GM19328 (cell line): Measurements from ENCODE around the gene JMJD1C.

Experiments used
- ATAC-seq: cut with Tn5 transposase; IDR thresholded peaks from one replicate; pipeline ENCODE4 v1.9.1; 2021; ENCODE audit warnings: mild to moderate bottlenecking, moderate library complexity; ENCODE audit not compliant: unreplicated experiment

JMJD1C gene

DNA sequence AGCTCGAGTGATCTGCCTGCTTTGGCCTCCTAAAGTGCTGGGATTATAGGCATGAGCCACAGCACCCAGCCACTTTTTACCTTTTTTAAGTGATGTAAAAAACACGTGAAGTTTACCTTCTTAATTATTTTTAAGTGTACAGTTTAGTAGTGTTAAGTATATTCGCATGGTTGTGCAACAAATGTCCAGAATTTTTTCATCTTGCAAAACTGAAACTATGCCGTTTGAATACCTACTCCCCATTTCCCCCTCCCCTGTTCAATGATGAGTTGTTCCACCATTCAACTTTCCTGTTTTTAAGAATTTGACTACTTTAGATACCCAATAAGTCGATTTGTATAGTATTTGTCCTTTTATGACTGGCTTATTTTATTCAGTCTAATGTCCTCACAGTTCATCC is 321.8 kb downstream of the JMJD1C start:
- ATAC-seq: no peak

DNA sequence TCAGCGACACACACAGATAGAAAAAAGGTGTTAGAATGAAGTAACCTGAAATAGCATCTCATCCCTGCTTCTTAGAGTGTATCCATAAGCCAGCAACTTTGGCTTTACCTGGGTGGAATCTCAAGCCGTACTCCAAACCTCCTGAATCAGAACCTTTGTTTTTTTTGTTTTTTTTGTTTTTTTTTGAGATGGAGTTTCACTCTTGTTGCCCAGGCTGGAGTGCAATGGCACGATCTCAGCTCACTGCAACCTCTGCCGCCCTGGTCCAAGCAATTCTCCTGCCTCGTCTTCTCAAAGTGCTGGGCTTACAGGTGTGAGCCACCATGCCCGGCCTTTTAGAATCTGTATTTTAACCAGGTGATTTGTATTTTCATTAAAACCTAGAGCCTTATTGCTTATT is 323.6 kb downstream of the JMJD1C start:
- no peak for ATAC-seq

GRCh38 chr10:63140077-63140476 is 325.7 kb downstream of the JMJD1C start:
- no peak for ATAC-seq

- no peak for ATAC-seq
Observed at GRCh38 chr10:63137306-63137705, 328.5 kb downstream of the JMJD1C start.

DNA sequence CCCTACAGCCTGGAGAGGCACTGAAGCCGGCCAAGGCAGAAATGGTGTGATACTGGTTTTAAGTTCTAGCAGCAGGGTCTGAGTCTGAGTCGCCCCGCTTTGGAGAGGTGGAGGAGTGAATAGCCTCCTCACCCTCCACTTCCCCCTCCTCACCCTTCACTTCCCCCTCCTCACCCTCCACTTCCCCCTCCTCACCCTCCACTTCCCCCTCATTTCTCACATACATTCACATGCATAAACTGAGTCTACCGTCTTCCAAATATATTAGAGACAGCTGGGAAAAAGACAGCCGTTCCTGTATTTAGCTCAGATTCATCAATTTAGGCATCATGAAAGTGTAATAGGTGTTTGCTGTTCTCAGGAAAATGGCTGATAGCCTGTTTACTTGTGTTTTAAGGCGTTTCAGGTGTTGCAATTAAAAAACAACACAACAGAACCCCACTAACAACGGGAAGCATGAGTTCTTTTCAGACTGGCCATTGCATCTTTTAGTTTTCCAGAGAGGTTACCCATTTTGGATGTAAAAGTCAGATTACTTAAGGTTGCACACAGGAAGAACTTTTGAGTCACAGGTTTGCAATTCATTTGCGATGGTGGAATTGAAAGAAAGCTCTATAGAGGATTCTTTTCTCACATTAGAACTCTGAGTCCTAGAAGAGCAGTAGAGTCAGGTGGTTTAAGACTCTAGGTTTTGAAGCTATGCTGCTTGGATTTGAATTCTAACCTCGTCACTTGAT is 331.8 kb downstream of the JMJD1C start:
- ATAC-seq: no peak

DNA sequence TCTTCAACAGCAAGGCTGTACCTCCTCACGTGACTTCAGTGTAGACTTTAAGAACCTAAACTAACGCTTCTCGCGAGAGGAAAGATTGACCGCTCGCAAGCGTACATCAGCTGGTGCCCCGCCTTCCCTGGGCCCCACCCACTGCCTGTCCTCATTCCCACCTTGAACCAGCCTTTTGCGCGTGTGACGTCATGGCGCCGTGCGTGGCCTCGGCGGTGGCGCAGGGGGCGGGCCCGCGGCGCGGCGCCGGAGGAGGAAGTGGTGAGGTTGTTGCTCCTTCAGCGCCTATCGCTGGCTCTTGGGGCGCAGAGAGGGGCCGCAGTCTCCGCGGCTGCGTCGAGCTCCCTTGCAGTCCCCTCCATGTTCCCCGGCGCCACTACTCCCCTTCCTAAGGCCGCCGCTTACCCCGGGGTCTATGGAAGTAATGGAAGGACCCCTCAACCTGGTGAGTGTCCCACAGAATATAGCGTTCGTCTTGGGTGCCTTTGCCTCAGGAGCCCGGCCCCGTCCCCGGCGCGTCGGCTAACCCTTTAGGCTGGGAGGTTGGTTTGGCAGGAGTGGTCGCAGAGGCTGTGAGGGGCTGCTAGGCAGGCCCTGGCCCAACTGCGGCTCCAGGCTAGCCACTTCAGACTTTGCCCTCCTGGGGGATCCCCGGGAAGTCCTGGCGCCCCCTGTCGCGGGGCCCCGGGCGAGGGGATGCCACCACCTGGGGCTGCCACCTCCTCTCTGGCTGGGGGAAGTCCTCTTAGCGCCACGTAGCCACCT is 332.5 kb downstream of the JMJD1C start, which contains the start of gene NRBF2:
Gene NRBF2, plus strand, starts transcription at position 273 of the 765 bp plus-strand sequence. Its CDS starts 143 bp downstream, at position 416.
- ATAC-seq: peak; percentile 94

GRCh38 chr10:63132651-63133055 is 333.1 kb downstream of the JMJD1C start:
- ATAC-seq: no peak

- no peak for ATAC-seq
Observed at GRCh38 chr10:63129888-63130287, 335.9 kb downstream of the JMJD1C start.

- ATAC-seq: no peak
Observed at GRCh38 chr10:63128443-63128842, 337.3 kb downstream of the JMJD1C start.

GRCh38 chr10:63125459-63125858 is 340.3 kb downstream of the JMJD1C start:
- no peak for ATAC-seq

- ATAC-seq: no peak
Observed at GRCh38 chr10:63123727-63124362, 341.9 kb downstream of the JMJD1C start.

DNA sequence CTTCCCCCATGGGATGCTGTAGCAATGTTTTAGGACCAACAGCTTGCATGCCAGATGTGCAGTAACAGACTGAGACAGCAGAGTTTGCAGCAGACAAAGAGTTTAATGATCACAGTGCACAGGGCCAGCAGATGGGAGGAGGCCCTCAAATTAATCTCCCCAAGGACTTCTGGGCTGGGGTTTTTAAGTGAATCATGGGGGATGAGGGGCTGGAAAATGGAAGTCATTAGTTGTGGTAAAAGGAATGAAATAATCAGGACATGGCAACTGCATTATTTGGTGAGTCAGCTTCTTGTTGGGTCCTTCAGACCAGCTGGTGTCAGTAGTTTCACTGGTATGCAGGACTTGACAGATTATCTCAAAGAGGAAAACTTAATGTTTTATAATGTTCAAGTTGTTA is 345.2 kb downstream of the JMJD1C start:
- ATAC-seq: no peak

DNA sequence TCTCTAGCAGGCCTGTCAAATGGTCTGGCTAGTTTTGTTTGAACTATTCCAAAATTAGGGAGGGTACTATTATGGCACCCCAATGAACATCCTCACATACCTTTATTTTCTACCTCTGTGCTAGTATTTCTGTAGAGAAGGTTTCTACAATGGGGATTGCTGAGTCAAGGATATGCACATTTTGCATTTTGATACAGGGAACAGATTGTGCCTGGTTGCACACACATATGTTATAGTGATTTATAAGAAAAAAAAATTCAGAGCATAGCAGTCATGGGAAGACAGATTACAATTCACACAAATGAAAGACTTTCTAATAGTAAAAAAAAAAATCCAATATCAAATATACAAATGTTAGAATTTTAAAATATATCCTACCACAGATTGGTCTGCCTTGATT is 346.7 kb downstream of the JMJD1C start:
- ATAC-seq: no peak
